ENCODE measurements around the gene MSLN.
A peak's percentile ranks its signal among the peaks of the same experiment; 100 is the strongest.

MSLN gene

DNA sequence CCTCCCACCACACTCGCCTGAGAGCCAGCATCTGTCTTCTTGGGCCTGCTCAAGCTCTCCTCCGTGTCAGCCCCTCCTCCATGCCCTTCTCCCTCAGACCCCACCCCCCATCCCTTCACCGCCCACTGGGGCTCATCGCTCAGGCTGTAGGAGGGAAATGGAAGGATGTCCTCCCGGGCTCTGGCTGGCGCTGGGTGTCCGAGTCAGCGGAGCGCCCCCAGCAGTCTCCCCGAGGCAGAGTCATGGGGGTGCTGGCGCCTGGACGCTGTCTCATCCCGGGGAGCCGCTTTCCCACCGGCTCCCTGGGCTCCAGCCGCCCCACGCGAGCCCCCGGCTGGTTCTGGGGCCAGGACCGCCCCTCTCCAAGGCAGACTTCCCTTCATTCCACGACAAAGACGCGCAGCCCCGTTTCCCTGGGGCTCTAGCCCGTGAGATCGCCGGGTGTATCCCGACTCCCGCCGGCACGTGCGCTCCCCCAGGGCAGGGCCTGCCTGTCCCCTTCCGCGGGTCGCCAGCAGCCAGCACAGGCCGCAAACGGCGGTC is 40.0 kb upstream of the MSLN start:
- H3K36me3 Mint-ChIP-seq, result no peaks in the 10 kb centered on the region
- no peaks in the 10 kb centered on the region for H3K27me3 Mint-ChIP-seq
- peak overlapping the region; percentile 86 for H3K27ac Mint-ChIP-seq
- H3K4me1 Mint-ChIP-seq (ENCODE audit: low read depth), result peaks cover 27% of the 10 kb centered on the region
- no peaks in the 10 kb centered on the region for H3K9me3 Mint-ChIP-seq (ENCODE audit: low read depth)
- H3K4me3 Mint-ChIP-seq, result peak overlapping the region; percentile 86

DNA sequence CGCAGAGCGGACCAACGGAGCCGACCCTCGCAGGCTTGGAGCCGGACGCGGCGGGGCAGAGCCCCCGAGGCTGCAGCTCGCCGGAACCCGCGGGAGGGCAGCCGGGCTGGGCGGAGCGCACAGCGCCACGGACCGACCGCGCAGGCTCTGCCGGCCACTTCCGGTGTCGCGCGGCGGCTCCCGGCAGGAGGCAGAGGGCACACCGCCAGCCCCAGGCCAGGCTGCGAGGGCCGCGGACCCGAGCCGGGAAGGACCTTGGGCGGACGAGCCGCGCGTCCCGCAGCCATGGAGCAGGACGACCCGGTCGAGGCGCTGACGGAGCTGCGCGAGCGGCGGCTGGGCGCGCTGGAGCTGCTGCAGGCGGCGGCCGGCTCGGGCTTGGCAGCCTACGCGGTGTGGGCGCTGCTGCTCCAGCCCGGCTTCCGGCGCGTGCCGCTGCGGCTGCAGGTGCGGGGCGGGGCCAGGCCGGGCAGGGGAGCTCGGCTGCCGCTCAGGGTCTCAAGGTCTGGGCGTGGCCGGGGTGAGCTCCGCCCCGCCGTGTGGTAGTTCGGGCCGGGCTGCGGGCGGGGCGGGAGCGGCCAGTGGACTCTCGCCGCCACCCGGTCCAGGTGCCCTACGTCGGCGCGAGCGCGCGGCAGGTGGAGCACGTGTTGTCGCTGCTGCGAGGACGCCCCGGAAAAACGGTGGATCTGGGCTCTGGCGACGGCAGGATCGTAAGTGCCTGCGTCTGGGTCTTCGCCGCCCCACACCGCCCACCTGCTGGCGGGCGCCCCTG is 39.4 kb upstream of the MSLN start, which contains the start of gene ANTKMT:
TSS of gene ANTKMT (plus strand) at position 157 of the 775 bp plus-strand sequence. CDS start at position 286, 129 bp downstream.
- Mint-ChIP-seq H3K27ac (peak within 1 kb of the TSS; percentile 86), H3K4me1 (ENCODE audit: low read depth) (peaks cover 26% of the 10 kb centered on the region), H3K36me3 (no peaks in the 10 kb centered on the region), H3K27me3 (no peaks in the 10 kb centered on the region), H3K4me3 (peak within 1 kb of the TSS; percentile 86), H3K9me3 (ENCODE audit: low read depth) (no peaks in the 10 kb centered on the region)

DNA sequence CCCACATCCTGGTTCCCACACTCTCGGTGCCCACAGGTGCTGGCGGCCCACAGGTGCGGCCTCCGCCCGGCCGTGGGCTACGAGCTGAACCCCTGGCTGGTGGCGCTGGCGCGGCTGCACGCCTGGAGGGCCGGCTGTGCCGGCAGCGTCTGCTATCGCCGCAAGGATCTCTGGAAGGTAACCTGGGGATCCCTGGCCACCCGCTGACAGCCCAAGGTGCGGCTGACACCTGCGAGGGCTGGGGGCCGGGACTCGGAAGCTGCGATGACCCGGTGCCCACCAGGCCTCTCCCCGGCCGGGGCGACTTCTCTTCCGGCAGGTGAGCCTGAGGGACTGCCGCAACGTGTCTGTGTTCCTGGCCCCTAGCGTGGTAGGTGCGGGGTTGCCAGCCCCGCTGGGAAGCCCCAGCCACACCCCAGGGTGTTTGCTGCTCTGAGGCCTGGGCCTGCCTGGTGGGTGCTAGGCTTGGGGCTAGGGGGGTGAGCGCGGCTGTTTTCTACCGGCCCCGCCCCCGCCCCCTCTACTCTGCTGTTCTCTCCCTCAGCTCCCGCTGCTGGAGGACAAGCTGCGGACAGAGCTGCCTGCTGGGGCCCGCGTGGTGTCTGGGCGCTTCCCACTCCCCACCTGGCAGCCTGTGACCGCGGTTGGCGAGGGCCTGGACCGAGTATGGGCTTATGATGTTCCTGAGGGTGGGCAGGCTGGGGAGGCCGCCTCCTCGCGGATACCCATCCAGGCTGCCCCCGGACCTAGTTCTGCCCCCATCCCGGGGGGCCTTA is 38.6 kb upstream of the MSLN start:
- Mint-ChIP-seq H3K36me3 (no peaks in the 10 kb centered on the region), H3K27me3 (no peaks in the 10 kb centered on the region), H3K9me3 (ENCODE audit: low read depth) (no peaks in the 10 kb centered on the region), H3K27ac (no peak overlapping the region), H3K4me1 (ENCODE audit: low read depth) (peaks cover 23% of the 10 kb centered on the region), H3K4me3 (peak overlapping the region; percentile 59)

DNA sequence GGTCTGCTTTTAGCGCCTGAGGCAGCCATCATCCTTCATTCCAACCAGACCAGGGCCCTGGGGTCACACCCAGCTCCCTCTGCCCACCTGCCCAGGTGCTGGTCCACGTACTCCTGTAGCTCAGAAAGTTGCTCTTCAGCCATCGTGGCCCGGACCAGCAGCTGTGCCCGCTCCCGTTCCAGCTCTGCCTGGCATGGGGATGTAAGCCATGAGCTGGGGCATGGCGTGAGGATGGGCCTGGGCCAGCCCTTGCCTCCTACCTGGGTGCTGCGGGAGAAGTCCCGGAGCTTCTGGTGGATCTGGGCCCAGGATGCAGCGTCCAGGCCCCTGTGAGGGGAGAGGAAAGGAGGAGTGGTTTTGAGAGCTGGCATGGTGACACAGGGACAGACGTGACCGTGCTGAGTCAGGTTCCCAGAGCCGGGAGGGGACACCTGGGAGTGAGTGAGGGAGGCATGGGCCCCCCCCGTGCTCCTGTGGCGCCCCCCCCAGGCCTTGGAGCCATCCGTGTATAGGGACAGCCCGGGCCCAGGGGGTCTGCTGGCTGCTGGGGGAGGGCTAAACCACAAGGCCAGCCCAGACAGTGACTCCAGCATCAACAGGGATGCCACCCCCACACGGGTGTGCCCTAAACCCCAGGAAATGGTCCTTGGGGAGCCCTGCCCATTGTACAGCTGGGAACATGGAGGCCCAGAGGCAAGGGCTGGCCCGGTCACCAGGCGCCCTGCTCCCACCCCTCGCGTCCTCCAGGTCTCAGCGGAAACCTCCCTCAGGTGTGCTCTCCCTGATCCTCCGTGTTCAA is 37.5 kb upstream of the MSLN start:
- H3K27me3 Mint-ChIP-seq, result no peaks in the 10 kb centered on the region
- peak overlapping the region; percentile 59 for H3K4me3 Mint-ChIP-seq
- H3K27ac Mint-ChIP-seq, result no peak overlapping the region
- H3K36me3 Mint-ChIP-seq, result no peaks in the 10 kb centered on the region
- H3K9me3 Mint-ChIP-seq (ENCODE audit: low read depth), result no peaks in the 10 kb centered on the region
- H3K4me1 Mint-ChIP-seq (ENCODE audit: low read depth), result peaks cover 23% of the 10 kb centered on the region

DNA sequence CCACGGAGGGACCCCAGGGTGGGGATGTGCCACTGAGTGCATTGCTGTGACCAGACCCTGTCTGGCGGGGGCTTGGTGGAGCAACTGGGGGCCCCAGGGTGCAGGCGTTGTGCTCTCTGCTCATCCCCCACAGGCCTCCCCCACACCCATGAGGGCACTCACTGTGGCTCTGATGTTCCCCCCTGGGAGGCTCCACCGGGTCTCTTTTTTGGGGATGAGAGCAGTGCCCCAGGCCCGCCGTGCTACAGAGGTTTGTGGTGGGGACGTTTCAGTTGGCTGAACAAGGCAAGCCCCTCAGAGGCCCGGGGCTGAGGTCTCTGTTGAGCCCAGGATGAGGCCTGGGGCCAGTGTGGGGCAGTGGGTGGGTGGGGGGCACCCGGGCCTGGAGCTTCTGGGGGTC is 36.8 kb upstream of the MSLN start:
- H3K4me3 Mint-ChIP-seq, result no peak overlapping the region
- H3K27me3 Mint-ChIP-seq, result no peaks in the 10 kb centered on the region
- peaks cover 23% of the 10 kb centered on the region for H3K4me1 Mint-ChIP-seq (ENCODE audit: low read depth)
- no peaks in the 10 kb centered on the region for H3K9me3 Mint-ChIP-seq (ENCODE audit: low read depth)
- H3K36me3 Mint-ChIP-seq, result no peaks in the 10 kb centered on the region
- no peak overlapping the region for H3K27ac Mint-ChIP-seq

DNA sequence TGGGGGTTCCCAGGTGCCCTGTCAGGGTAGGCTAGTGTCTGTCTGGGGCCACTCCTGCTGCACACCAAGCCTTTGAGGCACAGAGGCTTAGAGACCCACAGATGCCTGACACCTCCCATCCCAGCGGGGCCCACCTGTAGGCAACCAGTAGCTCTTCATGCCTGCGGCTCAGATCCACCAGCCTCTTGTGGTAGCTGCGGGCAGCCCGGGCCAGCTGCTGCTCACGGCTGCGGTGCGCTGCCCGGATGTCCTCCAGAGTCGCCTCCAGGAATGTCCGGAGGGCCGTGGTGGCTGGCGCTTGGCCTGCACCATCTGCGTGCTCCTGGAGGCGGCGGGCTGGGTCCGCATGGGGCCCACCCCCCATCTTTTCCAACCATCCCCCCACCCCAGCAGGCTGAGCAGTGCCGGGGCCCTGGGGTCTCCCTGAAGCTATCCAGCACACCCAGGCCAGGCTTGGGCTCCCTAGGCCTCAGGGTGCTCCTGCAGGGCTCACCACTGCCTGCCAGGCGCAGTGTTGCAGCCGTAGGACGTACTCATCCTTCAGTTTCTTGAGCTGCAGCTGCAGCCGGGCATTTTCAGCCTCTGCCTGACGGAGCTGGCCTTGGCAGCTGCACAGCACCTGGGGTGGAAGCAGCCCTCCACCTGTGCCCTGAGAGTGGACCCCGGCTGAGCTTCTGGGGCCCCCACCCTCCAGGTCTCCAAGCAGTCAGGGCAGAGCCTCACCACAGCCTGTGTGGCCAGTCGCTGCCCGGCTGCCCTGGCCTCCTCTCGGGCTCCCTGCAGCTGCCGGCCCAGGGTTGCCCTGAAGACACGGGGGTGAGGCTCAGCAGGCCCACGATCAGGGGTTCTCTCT is 36.1 kb upstream of the MSLN start:
- no peaks in the 10 kb centered on the region for H3K9me3 Mint-ChIP-seq (ENCODE audit: low read depth)
- H3K36me3 Mint-ChIP-seq, result no peaks in the 10 kb centered on the region
- H3K27ac Mint-ChIP-seq, result no peak overlapping the region
- peaks cover 16% of the 10 kb centered on the region for H3K4me1 Mint-ChIP-seq (ENCODE audit: low read depth)
- no peaks in the 10 kb centered on the region for H3K27me3 Mint-ChIP-seq
- H3K4me3 Mint-ChIP-seq, result no peak overlapping the region

DNA sequence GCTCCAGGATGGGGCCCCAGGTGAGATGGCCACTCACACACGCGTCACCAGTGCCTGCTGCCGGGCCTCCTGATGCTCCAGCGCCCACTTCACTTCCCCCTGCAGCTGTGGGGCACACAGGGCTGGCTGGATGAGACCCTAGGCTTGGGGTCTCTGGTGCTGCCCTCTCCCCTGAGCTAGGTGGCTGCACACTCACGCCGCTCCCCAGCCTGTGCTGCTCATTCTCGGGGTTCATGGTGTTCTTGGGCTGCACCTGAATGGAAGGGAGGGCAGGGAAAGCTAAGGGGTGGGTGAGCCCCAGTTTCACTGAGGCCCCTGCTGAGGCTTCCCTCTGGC is 35.5 kb upstream of the MSLN start:
- Mint-ChIP-seq H3K4me1 (ENCODE audit: low read depth) (peaks cover 13% of the 10 kb centered on the region), H3K9me3 (ENCODE audit: low read depth) (no peaks in the 10 kb centered on the region), H3K4me3 (no peak overlapping the region), H3K36me3 (no peaks in the 10 kb centered on the region), H3K27me3 (no peaks in the 10 kb centered on the region), H3K27ac (no peak overlapping the region)

DNA sequence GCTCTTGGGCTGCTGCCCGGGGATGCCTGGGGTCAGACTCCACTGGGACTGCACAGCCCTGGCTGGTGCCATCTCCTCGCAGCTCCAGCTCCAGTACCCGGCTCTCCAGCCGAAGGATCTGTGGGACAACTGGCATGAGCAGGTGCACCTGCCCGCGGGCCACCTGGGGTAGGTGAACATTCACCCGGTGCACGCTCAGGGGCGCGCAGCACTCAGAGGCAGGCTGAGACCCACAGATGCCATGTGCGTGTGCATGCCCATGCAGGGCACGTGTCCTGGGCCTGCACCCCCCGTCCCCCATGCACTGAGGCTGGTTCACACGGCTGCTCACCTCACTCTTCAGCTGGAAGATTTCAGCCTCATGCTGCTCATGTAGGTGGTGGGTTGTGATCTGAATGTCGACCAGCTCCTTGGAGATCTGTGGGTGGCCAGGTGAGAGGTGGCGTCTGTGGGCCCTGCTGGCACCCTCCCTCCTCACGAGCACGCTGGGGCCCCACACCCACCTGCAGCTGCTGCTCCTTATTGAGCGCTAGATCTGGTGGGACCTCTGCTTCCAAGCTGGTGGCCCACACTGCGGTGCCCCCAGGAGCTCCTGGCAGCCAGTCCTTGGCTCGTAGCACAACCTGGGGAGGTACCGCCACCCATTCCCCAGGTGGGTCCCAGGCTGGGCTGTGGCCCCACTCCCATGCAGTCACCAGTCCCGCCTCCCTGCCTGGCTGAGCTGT is 34.9 kb upstream of the MSLN start:
- Mint-ChIP-seq H3K27me3 (no peaks in the 10 kb centered on the region), H3K9me3 (ENCODE audit: low read depth) (no peaks in the 10 kb centered on the region), H3K36me3 (no peaks in the 10 kb centered on the region), H3K4me3 (no peak overlapping the region), H3K4me1 (ENCODE audit: low read depth) (peaks cover 10% of the 10 kb centered on the region), H3K27ac (no peak overlapping the region)

DNA sequence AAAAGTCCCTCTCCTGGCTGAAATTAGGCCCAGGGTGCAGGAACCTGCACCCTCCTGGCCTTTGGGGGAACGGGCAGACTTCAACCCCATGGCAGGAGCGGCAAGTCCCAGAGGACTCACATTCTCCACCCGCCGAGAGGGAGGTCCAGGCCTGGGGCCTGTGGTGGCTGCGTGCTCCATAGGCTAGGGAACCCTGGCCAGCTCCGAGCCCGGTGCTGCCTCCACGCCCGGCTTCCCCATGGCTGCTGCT is 34.4 kb upstream of the MSLN start:
- peaks cover 10% of the 10 kb centered on the region for H3K4me1 Mint-ChIP-seq (ENCODE audit: low read depth)
- no peaks in the 10 kb centered on the region for H3K27me3 Mint-ChIP-seq
- no peak overlapping the region for H3K4me3 Mint-ChIP-seq
- H3K36me3 Mint-ChIP-seq, result no peaks in the 10 kb centered on the region
- H3K27ac Mint-ChIP-seq, result no peak overlapping the region
- no peaks in the 10 kb centered on the region for H3K9me3 Mint-ChIP-seq (ENCODE audit: low read depth)

DNA sequence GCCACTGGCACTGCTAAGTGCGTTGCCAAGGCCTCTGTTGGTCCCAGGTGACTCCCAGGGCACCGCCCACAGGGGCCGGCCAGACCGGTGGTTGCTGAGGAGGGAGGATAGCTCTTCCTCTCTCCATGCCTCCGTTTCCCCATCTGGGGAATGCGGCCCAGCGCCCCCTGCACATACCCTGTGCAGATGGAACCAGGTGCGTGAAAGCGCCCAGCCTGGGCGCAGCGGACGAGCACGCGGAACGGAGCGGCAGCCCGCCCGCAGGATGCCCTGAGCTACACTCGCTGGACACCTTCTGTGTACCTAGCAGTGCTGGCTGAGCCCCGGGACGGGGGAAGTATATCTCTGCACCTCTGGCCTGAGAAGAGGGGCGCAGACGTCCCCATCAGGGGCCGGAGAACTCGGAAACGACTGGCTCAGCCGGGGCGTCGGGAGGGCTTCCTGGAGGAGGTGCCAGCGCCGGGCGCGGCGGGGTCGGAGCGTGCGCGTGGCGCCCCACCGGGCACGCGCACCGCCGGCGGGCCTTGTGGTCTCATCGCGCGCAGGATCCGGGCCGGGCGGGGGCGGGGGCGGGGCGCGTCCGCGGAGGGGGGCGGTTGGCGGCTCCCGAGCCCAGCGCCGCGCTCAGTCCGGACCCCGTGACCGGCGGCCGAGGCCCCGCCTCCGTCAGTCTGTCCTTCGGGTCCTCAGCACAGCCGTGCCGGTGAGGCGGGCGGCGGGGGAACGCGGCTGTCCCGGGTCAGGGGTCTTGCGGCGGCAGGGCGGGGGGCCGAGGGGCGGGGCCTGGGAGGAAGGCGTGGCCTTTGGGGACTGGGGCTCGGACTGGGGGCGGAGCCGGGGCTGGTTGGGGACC is 33.9 kb upstream of the MSLN start, which contains the start of the genes CCDC78 and HAGHL:
TSS of gene CCDC78 (minus strand) at position 6 of the 853 bp plus-strand sequence. CDS start 76 bp downstream, outside the sequence.
TSS of gene HAGHL (plus strand) at position 669 of the 853 bp plus-strand sequence. CDS start 404 bp downstream, outside the sequence.
- Mint-ChIP-seq H3K27ac (no peak within 1 kb of the TSS), H3K4me1 (ENCODE audit: low read depth) (peaks cover 10% of the 10 kb centered on the region), H3K36me3 (no peaks in the 10 kb centered on the region), H3K9me3 (ENCODE audit: low read depth) (no peaks in the 10 kb centered on the region), H3K27me3 (no peaks in the 10 kb centered on the region), H3K4me3 (peak within 1 kb of the TSS; percentile 69)

DNA sequence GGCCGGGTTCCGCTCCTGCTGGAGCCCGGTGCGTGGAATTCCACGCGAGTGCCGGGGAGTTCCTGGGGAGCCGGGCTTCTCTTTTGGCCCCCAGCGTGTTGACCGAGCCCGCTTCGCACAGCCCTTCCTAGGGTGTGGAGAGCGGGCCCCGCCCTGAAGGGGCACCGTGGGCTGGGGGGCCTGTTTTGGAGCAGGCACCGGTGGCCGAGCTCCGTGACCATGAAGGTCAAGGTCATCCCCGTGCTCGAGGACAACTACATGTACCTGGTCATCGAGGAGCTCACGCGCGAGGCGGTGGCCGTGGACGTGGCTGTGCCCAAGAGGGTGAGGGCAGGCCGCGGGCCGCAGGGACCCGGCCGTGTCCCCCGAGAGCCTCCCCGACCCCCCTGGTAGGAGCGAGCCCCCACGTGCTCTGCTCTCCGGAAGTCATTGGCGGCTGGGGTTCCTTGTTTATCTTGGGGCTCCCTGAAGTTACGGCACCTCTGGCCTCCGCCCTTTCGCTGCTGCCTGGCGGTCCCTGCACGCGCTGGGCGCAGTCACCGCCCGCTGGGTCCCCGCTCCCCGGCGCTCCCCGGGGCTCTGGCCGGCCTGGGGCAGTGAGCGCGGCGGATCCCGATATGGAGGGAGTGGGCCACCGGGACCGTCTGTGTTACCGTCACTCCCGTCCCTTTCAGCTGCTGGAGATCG is 33.1 kb upstream of the MSLN start:
- H3K27ac Mint-ChIP-seq, result no peak overlapping the region
- H3K27me3 Mint-ChIP-seq, result no peaks in the 10 kb centered on the region
- peaks cover 10% of the 10 kb centered on the region for H3K4me1 Mint-ChIP-seq (ENCODE audit: low read depth)
- peak overlapping the region; percentile 47 for H3K4me3 Mint-ChIP-seq
- H3K9me3 Mint-ChIP-seq (ENCODE audit: low read depth), result no peaks in the 10 kb centered on the region
- no peaks in the 10 kb centered on the region for H3K36me3 Mint-ChIP-seq

DNA sequence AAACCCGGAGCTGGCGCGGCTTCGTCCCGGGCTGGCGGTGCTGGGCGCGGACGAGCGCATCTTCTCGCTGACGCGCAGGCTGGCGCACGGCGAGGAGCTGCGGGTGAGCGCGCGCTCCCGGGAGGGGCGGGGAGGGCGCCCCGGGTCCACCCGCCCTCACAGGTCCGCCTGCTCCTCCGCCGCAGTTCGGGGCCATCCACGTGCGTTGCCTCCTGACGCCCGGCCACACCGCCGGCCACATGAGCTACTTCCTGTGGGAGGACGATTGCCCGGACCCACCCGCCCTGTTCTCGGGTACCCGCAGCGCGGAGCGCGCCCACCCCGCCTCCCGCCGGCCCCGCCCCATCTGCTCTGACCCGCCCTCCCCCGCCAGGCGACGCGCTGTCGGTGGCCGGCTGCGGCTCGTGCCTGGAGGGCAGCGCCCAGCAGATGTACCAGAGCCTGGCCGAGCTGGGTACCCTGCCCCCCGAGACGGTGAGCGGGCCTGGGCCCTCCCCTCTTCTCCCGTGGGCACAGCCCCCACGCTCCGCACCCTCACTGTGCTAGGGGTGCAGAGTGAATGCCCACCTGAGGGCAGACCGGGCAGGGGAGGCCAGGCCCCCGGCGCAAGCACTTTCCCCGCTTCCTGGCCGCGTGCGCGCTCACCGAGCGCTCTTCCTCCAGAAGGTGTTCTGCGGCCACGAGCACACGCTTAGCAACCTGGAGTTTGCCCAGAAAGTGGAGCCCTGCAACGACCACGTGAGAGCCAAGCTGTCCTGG is 32.2 kb upstream of the MSLN start:
- Mint-ChIP-seq H3K36me3 (no peaks in the 10 kb centered on the region), H3K27me3 (no peaks in the 10 kb centered on the region), H3K4me3 (peak overlapping the region; percentile 30), H3K4me1 (ENCODE audit: low read depth) (peaks cover 4% of the 10 kb centered on the region), H3K9me3 (ENCODE audit: low read depth) (no peaks in the 10 kb centered on the region), H3K27ac (no peak overlapping the region)

All from activated naive CD8-positive, alpha-beta T cell (primary cell).